GM19452 (cell line): ENCODE data around the gene PPP1R27.

Experiments used
- ATAC-seq: cut with Tn5 transposase; IDR thresholded peaks from one replicate; pipeline ENCODE4 v1.9.1; 2021; ENCODE audit not compliant: unreplicated experiment

PPP1R27 gene

DNA sequence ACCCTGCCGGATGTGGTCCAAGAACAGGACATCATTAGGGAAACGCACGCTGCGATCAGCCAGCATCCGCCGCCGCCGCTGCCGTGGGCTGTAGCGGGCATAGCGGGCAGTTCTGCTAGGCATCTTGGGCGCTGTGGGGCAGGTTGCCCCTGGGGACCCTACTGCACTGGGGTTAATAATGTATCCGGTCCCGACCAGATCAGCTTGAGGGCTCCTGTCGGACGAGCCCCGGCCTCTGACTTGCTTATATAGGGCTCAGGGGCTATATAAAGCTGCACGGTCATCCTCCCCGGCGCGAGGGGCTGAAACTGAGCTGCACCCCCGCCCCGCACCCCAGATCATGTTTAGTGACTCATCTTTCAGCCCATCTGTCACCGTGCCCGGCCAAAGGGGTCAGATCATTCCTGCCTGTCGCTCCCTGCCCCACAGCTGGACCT, at the start of gene PPP1R27:
TSS of gene PPP1R27 (minus strand) at position 220 of the 437 bp plus-strand sequence. CDS start at position 123, 97 bp downstream.
- no peak for ATAC-seq

- no peak for ATAC-seq
These were observed 49.7 kb upstream of the PPP1R27 start for GRCh38 chr17:81884520-81884919.

GRCh38 chr17:81879121-81879520, 44.3 kb upstream of the PPP1R27 start:
- no peak for ATAC-seq

DNA sequence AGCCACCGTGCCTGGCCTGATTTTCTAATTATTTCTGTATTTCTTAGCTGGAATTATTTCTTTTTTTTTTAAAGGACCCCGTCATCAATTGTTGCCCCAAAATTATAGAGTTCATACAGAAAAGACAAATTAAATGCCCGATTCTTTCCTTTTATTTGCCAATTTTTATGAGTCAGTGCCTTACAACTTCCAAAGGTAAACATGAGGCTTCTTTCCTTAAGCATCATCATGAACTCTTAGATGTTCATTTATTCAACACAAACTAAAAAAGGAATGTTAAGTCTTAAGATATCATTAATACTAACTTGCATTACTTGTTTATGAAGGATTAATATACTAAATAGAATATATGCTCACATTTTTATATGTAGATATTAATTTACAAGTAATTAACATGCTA, 43.4 kb upstream of the PPP1R27 start:
- ATAC-seq, result no peak

DNA sequence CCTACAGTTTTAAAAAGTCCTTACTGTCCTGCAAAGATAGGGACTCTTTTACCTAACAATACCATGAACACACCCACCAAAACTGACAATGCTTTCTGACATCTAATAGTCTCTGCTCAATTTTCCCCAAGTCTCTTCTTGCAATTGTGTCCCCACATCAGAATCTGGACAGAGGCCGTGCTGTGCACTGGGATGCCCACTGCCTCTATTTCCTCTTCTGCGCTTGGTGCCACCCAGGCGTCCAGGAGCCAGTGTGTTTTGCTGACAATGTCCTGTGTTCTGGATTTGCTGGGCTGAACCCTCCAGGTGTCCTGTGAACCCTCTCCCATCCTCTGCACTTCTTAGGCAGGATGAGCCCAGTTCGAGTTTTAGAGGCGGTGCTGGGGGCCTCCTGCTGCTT, 42.7 kb upstream of the PPP1R27 start:
- ATAC-seq, result no peak

- ATAC-seq, result peak; percentile 36
These were observed 36.8 kb upstream of the PPP1R27 start for GRCh38 chr17:81871387-81872230.

- ATAC-seq, result peak; percentile 25
These were observed 36.1 kb upstream of the PPP1R27 start, which contains the start of gene ARHGDIA for GRCh38 chr17:81870981-81871386. Gene ARHGDIA, minus strand, starts transcription at chr17:81871337. Its CDS starts 1,407 bp downstream, at chr17:81869930.

- ATAC-seq, result peak; percentile 20
These were observed 35.5 kb upstream of the PPP1R27 start for GRCh38 chr17:81870131-81870980.

DNA sequence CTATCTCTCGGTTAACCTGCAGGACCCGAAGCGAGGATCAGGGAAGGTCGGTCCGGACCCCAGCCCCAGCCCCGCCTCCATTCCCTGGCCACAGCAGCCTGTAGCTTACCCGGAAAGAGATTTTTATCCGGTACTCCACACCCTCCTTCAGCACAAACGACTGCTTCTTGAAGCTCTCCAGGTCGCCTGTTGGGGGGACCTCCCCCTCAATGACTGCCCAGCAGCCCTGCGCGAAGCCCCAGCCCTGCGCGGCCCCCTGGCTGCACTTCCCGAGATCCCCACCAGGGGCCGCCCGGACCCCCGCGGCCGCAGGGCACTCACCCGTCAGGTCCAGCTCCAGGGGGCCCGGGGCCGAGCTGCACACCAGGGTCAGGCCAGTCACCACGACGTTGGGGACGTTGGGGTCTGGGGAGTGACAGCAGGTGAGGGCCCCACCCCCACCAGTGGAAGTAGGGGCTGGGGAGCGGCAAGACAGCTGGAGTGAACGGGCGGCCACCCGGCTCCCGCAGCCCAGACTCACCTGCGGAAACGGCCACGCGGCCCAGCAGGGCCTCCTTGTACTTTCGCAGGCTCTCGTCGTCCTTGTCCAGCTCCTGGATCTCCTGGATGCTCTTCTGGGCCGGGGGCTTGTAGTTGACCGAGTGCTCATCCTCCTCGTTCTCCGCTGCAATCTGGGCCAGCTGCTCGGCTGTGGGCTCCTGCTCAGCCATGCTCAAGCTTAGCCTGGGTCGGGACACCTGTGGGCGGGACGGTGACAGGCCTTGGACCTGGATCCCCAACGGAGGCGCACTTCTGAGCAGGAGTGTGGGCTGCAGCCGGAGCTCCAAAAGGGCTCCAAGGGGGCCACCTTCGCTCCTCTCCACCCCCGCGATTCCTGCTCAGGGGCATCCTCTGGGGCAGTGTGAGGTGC, 34.6 kb upstream of the PPP1R27 start:
- ATAC-seq, result no peak

DNA sequence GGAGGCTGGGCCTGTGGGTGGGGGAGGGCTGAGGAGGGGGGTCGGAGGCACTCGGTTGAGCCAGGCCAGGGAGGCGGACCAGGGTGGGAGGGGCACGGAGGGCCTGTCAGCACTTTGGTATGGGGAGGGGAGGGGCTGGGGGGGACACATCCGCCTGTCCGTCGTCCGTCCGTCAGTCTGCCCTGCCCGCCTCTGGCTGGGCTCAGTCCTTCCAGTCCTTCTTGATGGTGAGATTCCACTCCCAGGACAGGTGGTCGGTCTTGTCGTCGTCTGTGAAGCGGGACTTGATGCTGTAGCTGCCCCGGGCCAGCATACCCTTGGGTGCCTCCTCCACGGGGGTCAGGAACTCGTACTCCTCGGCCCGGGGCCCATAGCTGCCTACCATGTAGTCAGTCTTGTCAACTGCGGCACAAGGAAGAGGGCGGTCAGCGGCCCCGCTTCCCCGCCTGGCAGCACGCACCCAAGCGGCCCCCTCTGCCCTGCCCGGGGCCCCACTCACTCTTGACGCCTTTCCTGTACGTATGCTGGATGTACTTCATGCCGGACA, 33.9 kb upstream of the PPP1R27 start:
- no peak for ATAC-seq

GRCh38 chr17:81867991-81868673, 33.3 kb upstream of the PPP1R27 start:
- no peak for ATAC-seq

DNA sequence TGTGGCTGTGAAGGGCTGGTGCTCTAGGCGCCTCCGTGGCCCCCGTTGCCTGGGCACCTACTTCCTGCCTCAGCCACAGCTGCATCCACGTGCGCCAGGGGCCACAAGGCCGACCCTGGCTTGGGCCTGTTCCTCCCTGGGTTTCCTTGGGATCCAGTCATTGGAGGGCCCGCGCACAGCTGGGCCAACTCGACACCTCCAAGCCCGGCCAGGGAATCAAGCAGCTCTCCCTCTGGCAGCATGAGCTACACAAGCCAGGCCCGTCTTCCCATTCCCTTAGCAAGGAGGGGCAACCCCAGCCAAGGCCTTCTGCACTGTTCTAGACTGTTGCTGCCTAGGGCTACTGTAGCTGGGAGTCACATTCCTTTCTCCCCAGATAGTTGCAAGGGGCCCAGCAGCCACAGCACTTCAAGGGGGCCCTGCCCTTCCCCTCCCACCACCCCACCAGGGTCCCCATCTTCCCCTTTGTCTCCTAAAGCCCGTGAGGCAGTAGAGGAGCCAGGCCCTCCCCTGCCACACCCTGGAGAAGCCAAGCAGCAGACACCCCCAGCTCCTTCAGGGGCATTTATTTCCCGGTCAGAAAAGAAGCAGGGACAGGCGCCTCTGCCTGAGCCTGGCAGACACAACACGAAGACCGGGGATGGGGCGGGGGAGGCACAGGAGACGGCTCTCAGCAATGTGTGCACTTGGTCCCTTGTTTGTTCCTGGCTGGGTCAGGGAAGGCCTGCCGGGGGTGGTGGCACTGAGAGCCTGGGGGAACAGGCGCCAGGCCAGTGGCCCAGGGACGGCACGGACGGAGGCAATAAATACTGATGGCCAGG, 32.5 kb upstream of the PPP1R27 start:
- ATAC-seq, result no peak

GRCh38 chr17:81866440-81867169, 31.8 kb upstream of the PPP1R27 start:
- no peak for ATAC-seq

- ATAC-seq, result no peak
These were observed 31.0 kb upstream of the PPP1R27 start for GRCh38 chr17:81865733-81866439.

DNA sequence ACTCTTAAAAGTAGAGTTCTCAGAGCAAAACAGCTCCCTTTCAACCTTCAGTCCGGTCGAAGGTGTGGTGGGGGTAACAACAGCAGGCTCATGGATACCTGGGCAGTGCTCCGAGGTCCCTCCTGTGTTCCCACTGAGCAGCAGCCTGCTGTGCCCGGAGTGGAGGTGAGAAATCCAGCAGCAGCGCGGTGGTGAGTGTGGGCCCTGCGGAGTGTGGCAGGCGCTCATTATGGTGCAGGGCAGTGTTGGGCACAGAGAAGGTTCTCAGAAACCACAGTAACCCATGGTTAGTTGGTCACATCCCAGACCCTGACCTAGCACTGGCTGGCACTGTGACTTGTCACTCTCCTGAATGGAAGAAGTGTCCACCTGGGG, 30.5 kb upstream of the PPP1R27 start:
- ATAC-seq, result no peak

DNA sequence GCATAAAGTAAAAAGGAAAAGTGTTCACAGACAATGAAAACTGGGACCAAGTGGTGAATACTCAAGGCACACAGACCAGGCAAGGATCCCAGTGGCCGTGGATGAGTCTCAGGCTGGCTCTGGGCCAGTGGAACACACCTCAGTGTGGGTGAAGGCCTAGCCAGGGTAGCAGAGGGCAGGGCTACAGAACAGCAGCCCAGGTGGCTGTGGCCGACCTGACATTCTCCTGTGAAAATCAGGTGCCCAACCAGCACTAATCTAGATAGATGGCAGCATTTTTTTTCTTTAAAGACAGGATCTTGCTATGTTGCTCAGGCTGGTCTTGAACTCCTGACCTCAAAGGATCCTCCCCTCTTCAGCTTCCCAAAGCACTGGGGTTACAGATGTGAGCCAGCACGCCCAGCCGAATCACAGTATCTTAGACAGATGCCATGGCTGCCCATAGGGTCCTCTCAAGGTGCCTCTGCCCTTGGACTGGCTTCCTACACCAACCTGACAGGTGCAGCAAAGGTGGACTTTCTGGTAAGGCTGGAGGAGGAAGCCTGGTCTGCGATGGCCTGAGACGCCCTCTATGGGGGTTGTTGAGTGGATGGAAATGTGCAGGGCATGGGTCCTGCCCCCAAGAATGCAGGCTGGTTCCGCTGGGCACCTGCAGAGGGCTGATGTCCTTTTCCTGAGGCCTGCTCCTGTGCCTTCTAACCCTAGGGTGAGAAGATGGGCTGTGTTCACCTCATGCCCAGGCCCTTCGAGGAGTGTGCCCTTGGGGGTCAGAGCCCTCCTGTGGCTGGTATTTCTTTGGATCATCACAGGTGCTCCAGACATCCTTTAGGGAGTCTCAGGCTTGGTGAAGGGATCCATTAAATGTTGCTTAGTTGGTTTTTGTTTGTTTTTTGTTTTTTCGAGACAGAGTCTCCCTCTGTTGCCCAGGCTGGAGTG, 29.3 kb upstream of the PPP1R27 start:
- ATAC-seq, result no peak
